Measurements from ENCODE around the gene FAAP100.
A peak's percentile ranks its signal among the peaks of the same experiment; 100 is the strongest.

The FAAP100 gene

DNA sequence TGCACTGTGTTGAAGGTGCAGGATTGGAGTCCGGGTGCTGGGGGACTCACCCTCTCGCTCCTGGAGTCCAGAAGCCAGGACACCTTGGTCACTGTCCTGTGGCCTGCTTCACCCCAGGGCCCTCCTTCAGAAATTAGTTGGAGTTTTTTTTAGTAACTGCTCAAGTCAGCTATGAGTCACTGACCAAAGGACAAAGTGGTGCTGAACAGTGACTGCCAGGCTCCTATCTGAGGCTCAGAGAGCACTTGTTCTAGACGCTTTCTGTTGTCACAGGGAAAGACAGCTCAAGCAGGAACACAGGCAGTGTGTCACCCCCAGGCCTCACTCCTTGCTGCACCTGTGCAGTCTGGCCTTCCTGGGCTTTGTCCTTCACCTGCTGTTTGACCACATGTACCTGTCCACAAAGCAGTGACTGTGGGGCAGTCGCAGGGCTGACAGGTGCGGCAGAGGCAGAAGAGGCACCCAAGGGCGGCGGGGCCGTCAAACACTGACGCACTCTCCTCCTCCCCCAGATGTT lies 4.1 kb upstream of the FAAP100 start:
- DNase-seq (ENCODE audit: low spot score), result no peak

GRCh38 chr17:81553616-81554181 lies 1.5 kb upstream of the FAAP100 start:
- DNase-seq (ENCODE audit: low spot score), result no peak

GRCh38 chr17:81553018-81553615 lies 964 bp upstream of the FAAP100 start:
- DNase-seq (ENCODE audit: low spot score), result peak; percentile 84

DNA sequence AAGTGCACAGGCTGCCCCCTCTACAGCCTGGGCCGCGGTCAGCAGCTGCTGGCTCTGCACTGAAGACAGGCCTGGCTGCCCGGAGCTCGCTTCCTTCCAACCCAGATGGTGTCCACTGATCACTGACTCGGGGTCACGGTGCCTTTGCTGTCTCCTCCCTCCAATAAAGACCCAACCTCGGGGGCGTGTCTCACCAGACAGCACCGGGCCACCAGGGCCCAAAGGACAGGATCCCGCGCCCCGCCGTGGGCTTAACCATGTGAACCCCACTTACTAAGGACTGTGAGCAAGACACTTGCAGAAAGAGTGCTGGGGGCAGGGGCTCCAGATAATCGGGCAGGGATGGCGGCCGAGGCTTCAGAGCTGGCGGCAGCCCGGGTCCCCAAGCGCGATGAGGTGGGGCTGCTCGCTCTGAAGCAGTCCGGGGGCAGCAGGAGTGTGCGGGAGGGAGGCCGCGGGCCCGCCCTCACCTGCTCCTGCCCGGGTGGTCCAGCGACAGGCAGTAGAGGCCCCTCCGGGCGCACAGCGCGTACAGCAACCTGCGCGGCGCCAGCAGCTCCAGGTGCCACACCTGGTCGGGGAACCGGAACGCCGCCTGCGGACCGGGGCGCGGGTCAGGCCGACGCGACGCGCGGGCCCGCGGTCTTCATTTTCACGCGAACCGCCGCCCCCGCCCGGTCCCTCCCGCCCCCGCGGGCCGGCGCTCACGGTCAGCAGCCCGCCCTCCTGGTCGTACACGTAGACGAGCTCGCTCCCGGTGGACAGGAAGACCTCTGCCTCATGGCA lies 502 bp downstream of the FAAP100 start:
- DNase-seq (ENCODE audit: low spot score), result peak; percentile 70

GRCh38 chr17:81550830-81551457 lies 1.2 kb downstream of the FAAP100 start:
- DNase-seq (ENCODE audit: low spot score), result no peak

DNA sequence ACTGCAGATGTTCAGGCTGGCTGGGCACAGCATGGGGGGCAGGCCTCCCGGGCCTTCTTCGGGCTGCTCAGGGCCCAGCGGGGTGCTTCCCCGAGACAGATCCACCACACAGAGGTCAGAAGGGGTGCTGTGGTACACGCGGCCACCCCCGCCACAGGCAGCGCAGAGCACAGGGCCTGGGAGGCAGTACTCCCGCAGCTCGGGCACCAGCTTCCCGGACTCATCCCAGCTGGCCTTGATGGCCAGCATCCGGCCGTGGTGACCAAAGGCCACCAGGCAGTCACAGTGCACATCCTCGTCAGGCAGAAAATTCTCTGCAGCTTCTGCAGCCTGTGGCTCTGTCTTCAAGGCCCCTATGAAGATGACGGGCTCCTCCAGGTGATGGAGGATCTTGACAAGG lies 1.9 kb downstream of the FAAP100 start:
- DNase-seq (ENCODE audit: low spot score), result no peak

DNA sequence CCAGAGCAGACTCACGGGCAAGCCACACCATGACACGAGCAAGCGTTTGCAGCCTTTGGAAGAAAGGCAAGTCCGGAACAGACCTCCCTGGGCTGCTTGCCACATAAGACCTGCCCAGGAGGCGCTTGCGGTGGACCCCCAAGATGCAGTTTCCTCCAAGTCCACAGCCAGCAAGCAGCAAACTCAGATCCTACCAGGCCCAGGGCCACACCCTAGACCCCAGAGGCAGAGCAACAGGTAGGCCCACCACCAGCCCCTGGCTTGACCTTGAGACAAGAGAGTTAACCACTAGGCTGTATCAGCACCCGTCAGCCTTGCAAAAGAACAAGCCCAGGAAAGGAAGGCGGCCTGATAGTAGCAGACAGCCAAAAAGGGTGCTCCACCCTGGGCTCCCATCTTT lies 2.3 kb downstream of the FAAP100 start:
- no peak for DNase-seq (ENCODE audit: low spot score)

- DNase-seq (ENCODE audit: low spot score), result no peak
Measured at GRCh38 chr17:81549031-81549557, 3.1 kb downstream of the FAAP100 start.

- no peak for DNase-seq (ENCODE audit: low spot score)
Measured at GRCh38 chr17:81547614-81547982, 4.6 kb downstream of the FAAP100 start.

- DNase-seq (ENCODE audit: low spot score), result no peak
Measured at GRCh38 chr17:81546906-81547613, 5.1 kb downstream of the FAAP100 start.

- DNase-seq (ENCODE audit: low spot score), result no peak
Measured at GRCh38 chr17:81545160-81545949, 6.8 kb downstream of the FAAP100 start.

- no peak for DNase-seq (ENCODE audit: low spot score)
Measured at GRCh38 chr17:81544281-81544974, 7.7 kb downstream of the FAAP100 start.

GRCh38 chr17:81543756-81544155 lies 8.4 kb downstream of the FAAP100 start:
- DNase-seq (ENCODE audit: low spot score), result no peak

GRCh38 chr17:81543339-81543675 lies 8.8 kb downstream of the FAAP100 start:
- no peak for DNase-seq (ENCODE audit: low spot score)

- no peak for DNase-seq (ENCODE audit: low spot score)
Measured at GRCh38 chr17:81542431-81543338, 9.5 kb downstream of the FAAP100 start.

DNA sequence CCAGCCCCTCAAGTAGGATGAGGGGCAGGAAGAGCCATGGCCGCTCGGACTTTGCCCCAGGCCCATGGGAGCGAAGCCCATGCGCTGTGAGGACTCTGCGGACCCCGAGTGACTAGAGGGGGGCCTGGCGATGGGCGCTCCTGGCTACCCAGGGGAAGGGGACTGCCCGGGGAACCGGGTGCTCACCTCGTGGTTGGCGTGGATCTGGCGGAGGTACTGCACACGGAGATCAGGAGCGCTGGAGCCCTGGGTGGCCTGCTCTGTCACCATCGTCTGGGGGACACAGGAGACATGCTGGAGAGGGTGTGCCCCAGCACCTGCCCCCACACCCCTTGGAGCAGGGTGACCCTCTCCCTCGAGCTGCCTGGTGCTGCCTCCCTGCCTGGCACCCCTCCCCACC lies 11.0 kb downstream of the FAAP100 start:
- DNase-seq (ENCODE audit: low spot score), result no peak

DNA sequence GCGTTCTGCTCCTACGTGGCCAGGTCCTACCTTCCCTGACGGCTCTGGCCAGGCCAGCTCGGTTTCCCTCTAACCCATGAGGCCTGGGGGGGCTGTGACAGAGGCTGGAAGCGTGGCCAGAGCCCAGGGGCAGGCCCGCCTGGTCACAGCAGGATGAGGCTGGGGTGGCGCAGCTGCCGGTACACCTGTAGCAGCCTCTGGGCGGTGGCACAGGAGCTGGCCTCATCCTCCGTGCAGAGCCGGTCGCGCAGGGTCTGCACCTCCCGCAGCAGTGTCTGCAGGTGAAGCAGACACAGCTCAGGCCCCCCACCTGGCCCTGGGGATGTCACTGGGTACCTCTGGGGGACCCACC lies 11.5 kb downstream of the FAAP100 start:
- no peak for DNase-seq (ENCODE audit: low spot score)

DNA sequence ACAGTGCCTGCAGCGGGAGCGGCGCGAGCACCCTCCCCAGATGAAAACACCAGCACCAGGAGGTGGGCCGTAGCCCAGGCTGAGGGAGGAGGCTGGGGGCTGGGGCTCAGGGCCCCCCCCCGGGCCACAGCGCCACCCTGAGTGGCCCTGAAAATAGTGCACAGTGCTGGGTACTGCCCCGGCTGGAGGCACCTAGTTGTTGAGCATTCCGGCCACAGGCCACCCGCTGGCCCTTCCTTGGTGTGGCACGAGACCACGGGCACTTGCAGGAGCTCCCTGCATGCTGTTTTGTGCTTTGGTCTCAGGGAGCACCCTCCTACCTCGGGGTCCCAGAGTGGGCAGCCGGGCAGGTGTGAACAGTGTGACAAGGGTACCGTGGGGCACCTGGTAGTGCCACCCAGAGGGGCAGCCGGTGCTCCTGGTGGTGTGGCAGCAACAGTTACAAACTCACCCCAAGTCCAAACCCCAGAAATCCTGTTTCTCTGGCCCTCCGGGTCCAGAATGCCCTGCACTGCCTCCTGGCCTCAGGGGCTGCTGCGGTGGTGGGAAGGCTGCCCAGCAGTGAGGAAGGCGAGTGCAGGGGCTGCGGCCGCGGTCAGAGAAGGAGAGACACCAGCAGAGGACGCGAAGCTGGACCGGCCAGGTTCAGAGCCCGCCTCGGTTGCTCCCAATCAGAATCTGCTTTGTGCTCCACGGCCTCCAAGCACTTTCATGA lies 12.0 kb downstream of the FAAP100 start:
- no peak for DNase-seq (ENCODE audit: low spot score)

DNA sequence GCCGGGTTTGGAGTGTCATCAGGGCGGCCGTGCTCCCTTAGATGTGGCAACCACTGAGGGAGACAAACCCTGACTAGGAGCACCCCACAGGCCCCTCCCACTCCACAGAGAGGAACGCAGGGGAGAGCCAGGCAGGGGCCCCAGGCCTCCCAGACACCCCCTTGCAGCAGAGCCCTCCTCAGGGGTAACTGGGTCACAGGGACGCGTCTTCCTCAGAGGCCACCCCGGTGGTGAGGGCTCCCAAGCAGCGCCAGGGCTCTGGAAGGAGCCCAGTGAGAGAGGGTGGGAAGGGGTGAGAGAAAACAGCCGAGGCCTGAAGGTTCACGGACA lies 12.6 kb downstream of the FAAP100 start:
- DNase-seq (ENCODE audit: low spot score), result no peak

Data from HuH-7.5 (cell line).